Trophoblast cell (in vitro differentiated cells and primary cell): Measurements from ENCODE around the gene OPCML.

ENCODE experiments used
- DNase-seq, 2 donors: peaks; one replicate each; pipeline ENCODE4 v3.0.0-alpha.2; 2016
- H2AFZ ChIP-seq: 2 replicates; pipeline ENCODE4 v1.6.1; 2013; ENCODE audit warnings: low read length, moderate library complexity, mild to moderate bottlenecking; ENCODE audit not compliant: insufficient read depth, poor library complexity
- H2AK5ac ChIP-seq: 2 replicates; pipeline ENCODE4 v1.6.1; 2013; ENCODE audit warnings: mild to moderate bottlenecking, low read length
- H2BK120ac ChIP-seq: 2 replicates; pipeline ENCODE4 v1.6.1; 2013; ENCODE audit warnings: low read length, mild to moderate bottlenecking, moderate library complexity; ENCODE audit not compliant: insufficient read depth, poor library complexity
- H2BK12ac ChIP-seq: 2 replicates; pipeline ENCODE4 v1.6.1; 2013; ENCODE audit warnings: mild to moderate bottlenecking, low read length, moderate library complexity
- H2BK5ac ChIP-seq: 2 replicates; pipeline ENCODE4 v1.6.1; 2013; ENCODE audit warnings: low read length, low read depth, moderate library complexity, mild to moderate bottlenecking; ENCODE audit not compliant: poor library complexity
- H3K14ac ChIP-seq: 2 replicates; pipeline ENCODE4 v1.6.1; 2013; ENCODE audit warnings: mild to moderate bottlenecking, low read length
- H3K18ac ChIP-seq: 2 replicates; pipeline ENCODE4 v1.6.1; 2013; ENCODE audit warnings: mild to moderate bottlenecking, low read length
- H3K23ac ChIP-seq: 2 replicates; pipeline ENCODE4 v1.6.1; 2013; ENCODE audit warnings: low read length
- H3K27ac ChIP-seq: 2 replicates; pipeline ENCODE4 v1.5.1; 2013; ENCODE audit warnings: low read depth, mild to moderate bottlenecking, inconsistent platforms, low read length, moderate library complexity
- H3K27me3 ChIP-seq: 2 replicates; pipeline ENCODE4 v1.6.1; 2013; ENCODE audit warnings: inconsistent platforms, mild to moderate bottlenecking, low read length, moderate library complexity; ENCODE audit not compliant: insufficient read depth
- H3K36me3 ChIP-seq, 2 experiments: 1 replicate in 1 of 2; 2 replicates in 1 of 2; pipeline ENCODE4 v1.6.1; 2013; ENCODE audit warnings: low read length in 2 of 2, mild to moderate bottlenecking in 2 of 2, moderate library complexity in 1 of 2; ENCODE audit not compliant: insufficient read depth in 2 of 2, control insufficient read depth in 1 of 2
- H3K4ac ChIP-seq: 2 replicates; pipeline ENCODE4 v1.6.1; 2013; ENCODE audit warnings: low read depth, mild to moderate bottlenecking, low read length, moderate library complexity
- H3K4me1 ChIP-seq, 2 experiments: 1 replicate in 1 of 2; 2 replicates in 1 of 2; pipeline ENCODE4 v1.6.1; 2013; ENCODE audit warnings: low read length in 2 of 2, mild to moderate bottlenecking in 2 of 2, moderate library complexity in 1 of 2; ENCODE audit not compliant: insufficient read depth in 2 of 2, control insufficient read depth in 1 of 2
- H3K4me2 ChIP-seq: 2 replicates; pipeline ENCODE4 v1.6.1; 2013; ENCODE audit warnings: inconsistent platforms, mild to moderate bottlenecking, low read length, moderate library complexity
- H3K4me3 ChIP-seq: 2 replicates; pipeline ENCODE4 v1.5.1; 2013; ENCODE audit warnings: mild to moderate bottlenecking, low read depth, low read length, inconsistent platforms
- H3K79me1 ChIP-seq: one replicate; pipeline ENCODE4 v1.6.1; 2013; ENCODE audit warnings: low read length
- H3K79me2 ChIP-seq: 2 replicates; pipeline ENCODE4 v1.6.1; 2013; ENCODE audit warnings: low read length, mild to moderate bottlenecking; ENCODE audit not compliant: control insufficient read depth, insufficient read depth, poor library complexity
- H3K9ac ChIP-seq: 2 replicates; pipeline ENCODE4 v1.6.1; 2013; ENCODE audit warnings: mild to moderate bottlenecking, low read length
- H3K9me3 ChIP-seq: 2 replicates; pipeline ENCODE4 v1.6.1; 2013; ENCODE audit warnings: low read depth, mild to moderate bottlenecking, control low read depth, inconsistent platforms, low read length; ENCODE audit not compliant: insufficient read depth
- H4K12ac ChIP-seq: 2 replicates; pipeline ENCODE4 v1.6.1; 2013; ENCODE audit warnings: low read depth, mild to moderate bottlenecking, low read length, moderate library complexity
- H4K8ac ChIP-seq: 2 replicates; pipeline ENCODE4 v1.6.1; 2013; ENCODE audit warnings: low read depth, mild to moderate bottlenecking, low read length, moderate library complexity
- H4K91ac ChIP-seq: one replicate; pipeline ENCODE4 v1.6.1; 2013; ENCODE audit warnings: low read depth, mild to moderate bottlenecking, low read length, moderate library complexity
- WGBS: extraction: QIAGEN DNeasy Blood & Tissue Kit; methylation state at CpG from one replicate; pipeline ENCODE4 v1.1.7; 2013; ENCODE audit warnings: missing lambda C conversion rate; ENCODE audit not compliant: insufficient read length, insufficient coverage; ENCODE audit errors: extremely low coverage; 5-methylcytosine and 5-hydroxymethylcytosine counted together

The OPCML gene

GRCh38 chr11:133383201-133383600 is 149.1 kb downstream of the OPCML start:
- Histone ChIP-seq H3K4ac (no peak overlapping the region), H2AK5ac (no peak overlapping the region), H2BK120ac (no peak overlapping the region), H3K4me2 (no peak overlapping the region), H3K14ac (no peak overlapping the region), H3K36me3 (no peaks in the 10 kb centered on the region), H3K18ac (no peak overlapping the region), H3K9ac (no peak overlapping the region), H3K27me3 (no peaks in the 10 kb centered on the region), H4K8ac (no peak overlapping the region), H4K12ac (no peak overlapping the region), H2AFZ (no peak overlapping the region), H3K4me1 (no peaks in the 10 kb centered on the region), H4K91ac (no peak overlapping the region), H3K4me3 (no peak overlapping the region), H2BK5ac (no peak overlapping the region), H3K27ac (no peak overlapping the region), H3K79me1 (no peaks in the 10 kb centered on the region), H3K79me2 (no peaks in the 10 kb centered on the region), H3K9me3 (no peaks in the 10 kb centered on the region), H2BK12ac (no peak overlapping the region), H3K23ac (no peak overlapping the region)
- WGBS: no CpG with 5 or more reads among the region's 8 CpGs
- DNase-seq: no peak

GRCh38 chr11:133382131-133382812 is 150.0 kb downstream of the OPCML start:
- WGBS: no CpG with 5 or more reads among the region's 12 CpGs
- Histone ChIP-seq H3K36me3 (no peaks in the 10 kb centered on the region), H3K27ac (no peak overlapping the region), H3K79me1 (no peaks in the 10 kb centered on the region), H3K4me3 (no peak overlapping the region), H2BK5ac (no peak overlapping the region), H3K4ac (no peak overlapping the region), H2AFZ (no peak overlapping the region), H3K9ac (no peak overlapping the region), H2BK120ac (no peak overlapping the region), H2AK5ac (no peak overlapping the region), H2BK12ac (no peak overlapping the region), H3K4me1 (peaks cover 1% of the 10 kb centered on the region in 2 experiments), H3K79me2 (no peaks in the 10 kb centered on the region), H4K12ac (no peak overlapping the region), H3K9me3 (no peaks in the 10 kb centered on the region), H3K18ac (no peak overlapping the region), H4K91ac (no peak overlapping the region), H3K27me3 (no peaks in the 10 kb centered on the region), H3K14ac (no peak overlapping the region), H3K4me2 (no peak overlapping the region), H4K8ac (no peak overlapping the region), H3K23ac (no peak overlapping the region)
- DNase-seq: no peak

DNA sequence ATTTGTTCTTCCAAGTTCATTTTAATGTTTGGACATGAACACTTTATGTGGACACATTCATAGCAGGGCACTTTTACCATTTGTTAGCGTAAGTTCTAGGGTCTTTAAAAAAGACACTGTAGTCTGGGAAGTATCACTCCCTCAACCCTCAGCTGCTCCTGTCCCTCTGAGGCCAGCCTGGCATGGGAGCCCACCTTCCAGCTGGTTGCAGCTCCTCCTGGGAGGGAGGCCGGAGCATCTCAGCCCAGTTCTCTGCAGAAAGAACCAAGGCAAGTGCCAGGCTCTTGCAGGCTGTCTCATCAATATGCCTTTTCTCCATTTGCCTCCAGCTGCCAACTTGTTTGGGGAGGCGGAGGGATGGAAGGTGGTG is 150.6 kb downstream of the OPCML start:
- Histone ChIP-seq H3K9me3 (no peaks in the 10 kb centered on the region), H3K23ac (no peak overlapping the region), H2AFZ (no peak overlapping the region), H3K4me2 (no peak overlapping the region), H3K79me2 (no peaks in the 10 kb centered on the region), H3K14ac (no peak overlapping the region), H3K9ac (no peak overlapping the region), H2AK5ac (no peak overlapping the region), H3K79me1 (no peaks in the 10 kb centered on the region), H4K12ac (no peak overlapping the region), H3K27me3 (no peaks in the 10 kb centered on the region), H3K4me3 (no peak overlapping the region), H2BK12ac (no peak overlapping the region), H4K8ac (no peak overlapping the region), H2BK120ac (no peak overlapping the region), H3K36me3 (no peaks in the 10 kb centered on the region), H3K18ac (no peak overlapping the region), H4K91ac (no peak overlapping the region), H3K27ac (no peak overlapping the region), H2BK5ac (no peak overlapping the region), H3K4ac (no peak overlapping the region), H3K4me1 (peaks cover 3 to 4% of the 10 kb centered on the region in 2 experiments)
- no CpG with 5 or more reads among the region's 3 CpGs for WGBS
- no peak for DNase-seq

DNA sequence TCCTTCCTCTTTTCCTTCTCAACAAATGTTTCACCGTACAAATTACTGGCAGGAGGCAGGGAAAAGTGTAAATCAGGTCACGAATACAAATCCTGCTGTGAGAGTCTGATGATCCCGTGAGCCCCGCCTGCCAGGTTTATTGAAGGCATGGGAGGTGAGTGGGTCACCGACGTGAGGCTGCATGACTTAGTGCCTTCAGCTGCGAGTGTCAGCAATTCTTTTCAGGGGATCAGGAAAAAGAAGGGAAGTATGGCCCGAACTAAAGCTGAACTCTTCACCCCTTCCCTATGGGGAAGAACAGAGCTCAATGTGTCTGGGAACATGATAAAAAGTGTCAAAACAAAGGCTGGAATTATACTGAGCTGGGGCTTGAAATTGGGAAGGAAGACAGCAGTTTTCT is 166.2 kb downstream of the OPCML start:
- no peak overlapping the region for H4K8ac ChIP-seq
- H2BK120ac ChIP-seq: no peak overlapping the region
- no peak overlapping the region for H3K23ac ChIP-seq
- no peak overlapping the region for H2AFZ ChIP-seq
- H3K4me3 ChIP-seq: no peak overlapping the region
- H3K9me3 ChIP-seq: no peaks in the 10 kb centered on the region
- no peak for DNase-seq
- H3K27ac ChIP-seq: no peak overlapping the region
- no peak overlapping the region for H4K12ac ChIP-seq
- no peak overlapping the region for H3K9ac ChIP-seq
- no CpG with 5 or more reads among the region's 8 CpGs for WGBS
- no peaks in the 10 kb centered on the region for H3K79me1 ChIP-seq
- H3K4ac ChIP-seq: no peak overlapping the region
- no peak overlapping the region for H2BK12ac ChIP-seq
- H2BK5ac ChIP-seq: no peak overlapping the region
- no peaks in the 10 kb centered on the region for H3K79me2 ChIP-seq
- no peak overlapping the region for H4K91ac ChIP-seq
- no peak overlapping the region for H3K18ac ChIP-seq
- H3K4me2 ChIP-seq: no peak overlapping the region
- no peaks in the 10 kb centered on the region for H3K27me3 ChIP-seq
- H3K4me1 ChIP-seq: peaks cover 0 to 5% of the 10 kb centered on the region in 2 experiments
- no peaks in the 10 kb centered on the region for H3K36me3 ChIP-seq
- no peak overlapping the region for H3K14ac ChIP-seq
- no peak overlapping the region for H2AK5ac ChIP-seq
